GM19372 (cell line): ENCODE results near the gene OR1G1.
"Not testable (repeated sequence)": the region's sequence is repeated elsewhere in the genome, so short reads cannot be mapped to it uniquely, and the experiment has no call there.

Experiments used
- ATAC-seq: cut with Tn5 transposase; IDR thresholded peaks from one replicate; pipeline ENCODE4 v1.9.1; 2021; ENCODE audit warnings: mild to moderate bottlenecking, low read depth, moderate library complexity; ENCODE audit not compliant: unreplicated experiment

Gene OR1G1

DNA sequence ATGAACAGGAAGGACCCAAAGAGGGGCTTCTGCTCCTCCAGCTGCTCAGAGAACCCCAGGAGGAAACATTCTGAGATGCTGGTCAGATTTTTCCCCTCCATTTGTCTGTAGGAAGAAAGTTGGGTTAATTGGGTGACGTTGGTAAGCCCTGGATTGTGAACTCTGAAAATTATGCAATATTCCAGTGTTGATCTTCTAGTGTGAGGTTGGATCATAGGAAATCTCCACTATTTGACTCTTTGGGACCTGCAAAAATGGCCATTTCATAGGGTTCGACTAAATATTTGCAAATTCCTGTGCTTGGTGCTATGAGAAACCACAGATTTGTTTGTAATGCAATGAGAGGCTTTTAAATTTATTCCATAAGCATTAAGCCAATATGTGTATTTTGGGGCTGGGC, at the start of gene OR1G1:
TSS of gene OR1G1 (minus strand) at position 101 of the 400 bp plus-strand sequence. CDS start at position 101, 0 bp downstream.
- ATAC-seq: no peak

DNA sequence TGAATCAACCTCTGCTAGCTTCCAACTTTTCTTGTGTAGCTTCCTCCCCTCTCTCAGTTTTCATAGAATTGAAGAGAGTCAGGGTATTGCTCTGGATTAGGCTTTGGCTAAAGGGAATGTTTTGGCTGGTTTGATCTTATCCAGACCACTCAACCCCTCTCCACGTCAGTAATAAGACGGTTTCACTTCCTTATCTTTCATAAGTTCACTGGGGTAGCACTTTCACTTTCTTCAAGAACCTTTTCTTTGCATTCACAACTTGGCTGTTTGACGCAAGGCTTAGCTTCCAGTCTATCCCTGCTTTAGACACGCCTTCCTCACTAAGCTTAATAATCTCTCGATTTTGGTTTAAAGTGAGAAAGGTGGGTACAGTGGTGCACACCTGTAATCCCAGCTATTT, 40.2 kb upstream of the OR1G1 start:
- ATAC-seq: no peak

DNA sequence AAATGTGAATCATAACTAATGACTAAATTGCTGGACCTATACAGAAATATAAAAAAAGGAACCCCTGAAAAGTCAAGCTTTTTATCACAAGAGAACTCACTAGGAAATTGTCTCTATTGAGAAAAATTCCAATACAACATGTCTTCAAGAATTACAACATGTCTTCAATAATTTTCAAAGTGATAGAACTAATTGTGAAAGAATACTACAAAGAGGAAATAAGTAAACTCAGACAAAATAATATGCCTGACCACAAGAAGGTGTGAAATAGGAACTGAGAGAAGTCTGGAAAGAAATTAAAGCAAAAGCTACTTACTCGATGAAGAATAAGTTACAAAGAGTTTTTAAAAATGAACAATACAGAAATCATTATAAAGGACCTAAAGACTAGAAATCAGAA, 29.9 kb upstream of the OR1G1 start:
- ATAC-seq: no peak

DNA sequence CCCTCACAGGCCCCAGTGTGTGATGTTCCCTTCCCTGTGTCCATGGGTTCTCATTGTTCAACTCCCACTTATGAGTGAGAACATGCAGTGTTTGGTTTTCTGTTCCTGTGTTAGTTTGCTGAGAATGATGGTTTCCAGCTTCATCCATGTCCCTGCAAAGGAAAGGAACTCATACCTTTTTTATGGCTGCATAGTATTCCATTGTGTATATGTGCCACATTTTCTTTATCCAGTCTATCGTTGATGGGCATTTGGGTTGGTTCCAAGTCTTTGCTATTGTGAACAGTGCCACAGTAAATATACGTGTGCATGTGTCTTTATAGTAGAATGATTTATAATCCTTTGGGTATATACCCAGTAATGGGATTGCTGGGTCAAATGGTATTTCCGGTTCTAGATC, 10.1 kb upstream of the OR1G1 start:
- ATAC-seq: not testable (repeated sequence)

DNA sequence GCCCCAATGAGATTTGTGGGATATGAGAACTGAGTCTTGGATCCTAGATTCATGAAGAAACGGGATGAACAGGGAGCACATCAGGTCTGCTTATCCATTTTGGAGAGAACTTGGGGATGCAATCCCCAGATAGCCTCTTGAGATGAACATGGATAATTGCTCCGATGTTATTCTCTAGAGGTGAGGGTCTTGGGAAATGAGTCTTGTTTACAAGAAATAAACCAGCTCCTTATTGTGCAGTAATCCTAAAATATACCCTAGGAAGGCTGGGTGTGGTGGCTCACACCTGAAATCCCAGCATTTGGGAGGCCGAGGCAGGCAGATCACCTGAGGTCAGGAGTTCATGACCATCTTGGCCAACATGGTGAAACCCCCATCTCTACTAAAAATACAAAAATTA, 23.0 kb downstream of the OR1G1 start, which contains the start of gene OR1D2:
TSS of gene OR1D2 (minus strand) at position 101 of the 400 bp plus-strand sequence. CDS start 11,426 bp downstream, outside the sequence.
- no peak for ATAC-seq
